ENCODE data around the gene PAK4. TPM values are rescaled to one million over a fixed set of nuclear protein-coding genes. Genes with fewer than 3 reads are reported as not detected.

PAK4 gene
- total and polyA plus RNA-seq, 12 donors = 7.2 to 61.0 (median 23.8) TPM

DNA sequence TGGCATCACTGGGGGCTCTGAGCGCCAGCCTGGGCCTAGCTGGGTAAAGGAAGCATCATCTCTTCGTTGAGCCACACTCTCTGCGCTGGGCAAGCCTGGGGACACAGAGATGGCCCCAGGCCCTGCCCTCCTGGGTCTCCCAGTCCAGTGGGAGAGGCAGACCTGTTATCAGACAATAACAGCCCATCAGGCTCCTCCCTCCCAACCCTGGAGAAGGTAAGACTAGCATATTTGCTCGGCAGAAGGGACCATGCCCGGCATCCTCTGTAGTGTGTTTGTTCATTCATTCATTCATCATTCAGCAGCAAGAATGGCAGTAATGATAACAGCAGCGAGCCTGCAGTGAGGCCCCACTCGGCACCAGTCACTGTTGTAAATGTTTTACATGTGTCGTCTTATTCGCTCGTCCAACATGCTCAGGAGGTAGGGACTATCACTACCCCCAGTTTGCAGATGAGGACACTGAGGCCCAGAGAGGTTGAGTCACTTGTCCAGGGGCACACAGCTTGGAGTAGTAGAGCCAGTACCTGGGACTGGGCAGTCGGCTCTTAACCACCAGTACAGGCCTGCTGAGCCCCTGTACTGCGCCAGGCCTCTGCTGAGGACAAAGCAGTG is 33.2 kb downstream of the PAK4 start:
- 73 to 89% (median 86%) methylated on average over 7 to 12 of the region's 12 CpGs for whole genome bisulfite sequencing, 4 donors
- Histone ChIP-seq H3K9me3 (replicated peaks in 1 of 3) (no peaks in the 10 kb centered on the region), H3K27ac (no peak overlapping the region), H3K27me3 (no peaks in the 10 kb centered on the region), H3K4me1 (replicated peaks in 1 of 2) (peaks cover 17 to 53% of the 10 kb centered on the region in 2 donors), H3K4me3 (no peak overlapping the region), H3K36me3 (replicated peaks in 1 of 2) (no peaks in the 10 kb centered on the region)
- no peak for DNase-seq
- intact Hi-C loops (cut with DNase I) = no loop called here
- TF ChIP-seq CTCF (IDR thresholded peaks at IDR 0.05) = no peak
- TF ChIP-seq POLR2A (IDR thresholded peaks at IDR 0.05) = no peak

- Histone ChIP-seq H3K27me3 (no peaks in the 10 kb centered on the region), H3K4me3 (no peak overlapping the region), H3K27ac (peak overlapping the region in 2 of 5 donors; percentile 58 to 62), H3K9me3 (replicated peaks in 1 of 3) (no peaks in the 10 kb centered on the region), H3K36me3 (replicated peaks in 1 of 2) (no peaks in the 10 kb centered on the region), H3K4me1 (replicated peaks in 1 of 2) (peaks cover 17 to 40% of the 10 kb centered on the region in 2 donors)
- 20 to 30% (median 25%) methylated on average over 8 of the region's 8 CpGs for WGBS, 4 donors
- peak in 6 of 7 donors; percentile 50 to 69 (median 58) for DNase-seq
- intact Hi-C loops (cut with DNase I) = no loop called here
- no peak for TF ChIP-seq POLR2A (IDR thresholded peaks at IDR 0.05)
- no peak for TF ChIP-seq CTCF (IDR thresholded peaks at IDR 0.05)
These were observed 34.9 kb downstream of the PAK4 start for GRCh38 chr19:39160523-39160861.

- Histone ChIP-seq H3K27me3 (no peaks in the 10 kb centered on the region), H3K9me3 (replicated peaks in 1 of 3) (no peaks in the 10 kb centered on the region), H3K4me3 (no peak overlapping the region), H3K27ac (peak overlapping the region in 2 of 5 donors; percentile 58 to 62), H3K36me3 (replicated peaks in 1 of 2) (no peaks in the 10 kb centered on the region), H3K4me1 (replicated peaks in 1 of 2) (peaks cover 11 to 34% of the 10 kb centered on the region in 2 donors)
- TF ChIP-seq POLR2A (IDR thresholded peaks at IDR 0.05) = no peak
- TF ChIP-seq CTCF (IDR thresholded peaks at IDR 0.05) = no peak
- 68 to 76% (median 72%) methylated on average over 11 to 21 of the region's 21 CpGs for WGBS, 4 donors
- intact Hi-C loops (cut with DNase I) = no loop called here
- peak in 5 of 7 donors; percentile 41 to 64 (median 57) for DNase-seq
These were observed 35.5 kb downstream of the PAK4 start for GRCh38 chr19:39160889-39161672.

GRCh38 chr19:39162441-39163043 is 37.0 kb downstream of the PAK4 start:
- no peak for TF ChIP-seq CTCF (IDR thresholded peaks at IDR 0.05)
- no peak for TF ChIP-seq POLR2A (IDR thresholded peaks at IDR 0.05)
- H3K4me3 ChIP-seq = no peak overlapping the region
- H3K36me3 ChIP-seq (replicated peaks in 1 of 2) = no peaks in the 10 kb centered on the region
- H3K27ac ChIP-seq = no peak overlapping the region
- DNase-seq = no peak
- 82 to 88% (median 84%) methylated on average over 15 of the region's 15 CpGs for WGBS, 4 donors
- H3K9me3 ChIP-seq (replicated peaks in 1 of 3) = no peaks in the 10 kb centered on the region
- peaks cover 23 to 35% of the 10 kb centered on the region in 2 donors for H3K4me1 ChIP-seq (replicated peaks in 1 of 2)
- intact Hi-C loops (cut with DNase I) = no loop called here
- no peaks in the 10 kb centered on the region for H3K27me3 ChIP-seq
